Neutrophil (primary cell): ENCODE results near the gene TOP1.
A peak's percentile ranks its signal among the peaks of the same experiment; 100 is the strongest.

Experiments
- H3K27ac ChIP-seq: fragments of 200-600 bp; sonication (generic); 2 replicates; pipeline ENCODE4 v1.5.1; 2016; ENCODE audit warnings: mild to moderate bottlenecking, moderate library complexity
- H3K27me3 ChIP-seq: fragments of 200-600 bp; sonication (generic); 2 replicates; pipeline ENCODE4 v1.6.0; 2016; ENCODE audit warnings: mild to moderate bottlenecking
- H3K36me3 ChIP-seq: fragments of 200-600 bp; sonication (generic); 2 replicates; pipeline ENCODE4 v1.5.1; 2017
- H3K4me1 ChIP-seq, 2 experiments: fragments of 200-600 bp in 1 of 2; sonication (generic) in 1 of 2; 1 replicate in 1 of 2; 2 replicates in 1 of 2; pipeline versions ENCODE4 v1.5.1 to v1.6.1; 2013 to 2016; ENCODE audit warnings: low read depth in 1 of 2, low read length in 1 of 2, mild to moderate bottlenecking in 1 of 2, moderate library complexity in 1 of 2; ENCODE audit not compliant: control insufficient read depth in 1 of 2, insufficient read depth in 1 of 2
- H3K4me3 ChIP-seq, 2 experiments: fragments of 200-600 bp in 1 of 2; sonication (generic) in 1 of 2; 1 replicate in 1 of 2; 2 replicates in 1 of 2; pipeline ENCODE4 v1.5.1; 2013 to 2016; ENCODE audit warnings: low read depth in 1 of 2, low read length in 1 of 2, mild to moderate bottlenecking in 1 of 2, moderate library complexity in 1 of 2
- H3K9me3 ChIP-seq: fragments of 200-600 bp; sonication (generic); 2 replicates; pipeline ENCODE4 v1.5.1; 2016
- CTCF ChIP-seq: fragments of 200-600 bp; sonication (generic); IDR thresholded peaks from 2 replicates; pipeline ENCODE4 v1.5.1; 2016; ENCODE audit warnings: antibody characterized with exemption

The TOP1 gene

GRCh38 chr20:41063442-41063841 is 34.8 kb downstream of the TOP1 start:
- Histone ChIP-seq H3K36me3 (peaks cover 42% of the 10 kb centered on the region), H3K27me3 (no peaks in the 10 kb centered on the region), H3K9me3 (no peaks in the 10 kb centered on the region), H3K4me1 (no peaks in the 10 kb centered on the region), H3K4me3 (no peak overlapping the region), H3K27ac (no peak overlapping the region)
- TF ChIP-seq CTCF: no peak

DNA sequence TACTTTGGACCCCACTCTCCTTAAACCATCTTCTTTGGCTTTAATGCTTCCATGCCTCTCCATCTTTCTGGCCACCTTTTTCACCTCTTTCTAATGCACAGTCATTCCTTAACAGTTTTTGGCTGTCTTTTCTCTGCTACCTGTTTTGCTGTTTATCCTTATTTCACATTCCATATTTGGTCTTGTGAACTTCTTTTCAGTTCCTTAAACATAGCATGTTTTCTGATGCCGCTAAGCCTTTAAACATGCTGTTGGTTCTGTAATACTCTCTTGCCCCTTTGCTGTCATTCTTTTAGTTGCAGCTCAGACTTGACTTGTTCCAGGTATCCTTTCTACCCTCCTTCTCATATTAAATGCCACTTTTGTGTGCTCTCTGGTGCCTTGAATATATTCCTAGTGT is 35.8 kb downstream of the TOP1 start:
- Histone ChIP-seq H3K4me1 (no peaks in the 10 kb centered on the region), H3K9me3 (no peaks in the 10 kb centered on the region), H3K36me3 (peaks cover 42% of the 10 kb centered on the region), H3K4me3 (no peak overlapping the region), H3K27ac (no peak overlapping the region), H3K27me3 (no peaks in the 10 kb centered on the region)
- no peak for TF ChIP-seq CTCF

- H3K27me3 ChIP-seq: no peaks in the 10 kb centered on the region
- no peak overlapping the region for H3K4me3 ChIP-seq
- peak overlapping the region; percentile 6 for H3K27ac ChIP-seq
- H3K9me3 ChIP-seq: no peaks in the 10 kb centered on the region
- no peak for TF ChIP-seq CTCF
- H3K36me3 ChIP-seq: peaks cover 42% of the 10 kb centered on the region
- H3K4me1 ChIP-seq: no peaks in the 10 kb centered on the region
Observed at GRCh38 chr20:41065716-41066115, 37.1 kb downstream of the TOP1 start.

GRCh38 chr20:41068806-41069205 is 40.2 kb downstream of the TOP1 start:
- no peak overlapping the region for H3K4me3 ChIP-seq
- H3K27me3 ChIP-seq: no peaks in the 10 kb centered on the region
- peaks cover 19% of the 10 kb centered on the region for H3K36me3 ChIP-seq
- H3K4me1 ChIP-seq: no peaks in the 10 kb centered on the region
- H3K27ac ChIP-seq: no peak overlapping the region
- TF ChIP-seq CTCF: no peak
- H3K9me3 ChIP-seq: no peaks in the 10 kb centered on the region

- no peaks in the 10 kb centered on the region for H3K4me1 ChIP-seq
- H3K4me3 ChIP-seq: no peak overlapping the region
- peaks cover 25% of the 10 kb centered on the region for H3K36me3 ChIP-seq
- no peaks in the 10 kb centered on the region for H3K9me3 ChIP-seq
- no peak overlapping the region for H3K27ac ChIP-seq
- no peak for TF ChIP-seq CTCF
- H3K27me3 ChIP-seq: no peaks in the 10 kb centered on the region
Observed at GRCh38 chr20:41072190-41072863, 43.7 kb downstream of the TOP1 start.
